Measurements from ENCODE around the gene MAP3K10. TPM values are rescaled to one million over a fixed set of nuclear protein-coding genes. Genes with fewer than 3 reads are reported as not detected.

Gene MAP3K10
- total and polyA plus RNA-seq, 9 of the 15 experiments (the other 6 are each of a cell fraction or from before 2014, with no cell fraction given): 0.01 to 8.0 (median 2.7) TPM; not detected in 1

- no peak for TF ChIP-seq BRCA1 (IDR thresholded peaks at IDR 0.05)
- TF ChIP-seq BRCA1 (CRISPR knock-in tag; IDR thresholded peaks at IDR 0.05): no peak
- ATAC-seq: no peak
- in situ Hi-C loops (cut with MboI): no loop called here
- no peak overlapping the region for H3K4me2 ChIP-seq (ENCODE audit: insufficient read depth, low read length)
- peaks cover 35% of the 10 kb centered on the region for H3K79me2 ChIP-seq (ENCODE audit: control insufficient read depth, insufficient read depth, low read length)
- no peak for DNase-seq (ENCODE audit: extremely low read depth in 1 of 4, low spot score in 3 of 4)
- no peaks in the 10 kb centered on the region; the same call in 1 of the 2 replicates for H4K20me1 ChIP-seq (replicated peaks; ENCODE audit: control insufficient read depth, insufficient read depth, low read length)
- H3K27ac ChIP-seq (ENCODE audit: extremely low read depth, low read depth, low read length): no peak overlapping the region
- no peak overlapping the region for H2AFZ ChIP-seq (ENCODE audit: low read depth, low read length)
- no peak for FAIRE-seq
- no peaks in the 10 kb centered on the region for H3K9me3 ChIP-seq (replicated peaks; ENCODE audit: control insufficient read depth, insufficient read depth, low read depth, low read length)
- intact Hi-C loops (cut with micrococcal nuclease): no loop called here
- peaks cover 77% of the 10 kb centered on the region; the same call in 2 of the 3 replicates for H3K36me3 ChIP-seq (ENCODE audit: control insufficient read depth, insufficient read depth, low read length)
- H3K9me1 ChIP-seq (ENCODE audit: control insufficient read depth, insufficient read depth, low read length): no peaks in the 10 kb centered on the region
- no peaks in the 10 kb centered on the region for H3K27me3 ChIP-seq (ENCODE audit: control insufficient read depth in 2 of 2, insufficient read depth in 2 of 2, low read length in 2 of 2)
- BruUV-seq (replicated peaks): no TSS peak
- H3K4me3 ChIP-seq: no peak overlapping the region
- no peak overlapping the region for H3K9ac ChIP-seq (ENCODE audit: insufficient read depth in 1 of 2, low read depth in 2 of 2, low read length in 2 of 2)
- ChIA-PET CTCF (ENCODE audit: low intra/inter-chr PET ratio) (no interaction called here), POLR2A (interaction anchor here (1.5 kb wide), 2 partner anchors 10 to 13 kb away, joined by 3 to 5 read pairs; no protein-coding TSS in a partner anchor)
- peaks cover 0 to 12% of the 10 kb centered on the region in 2 experiments; a peak in 2 of 5 replicates for H3K4me1 ChIP-seq (replicated peaks in 1 of 2; ENCODE audit: control insufficient read depth in 2 of 2, insufficient read depth in 2 of 2, low read length in 2 of 2)
- 83% methylated on average over 8 of the region's 8 CpGs for WGBS (ENCODE audit: insufficient coverage, low coverage, missing lambda C conversion rate)
These were observed 62.4 kb downstream of the MAP3K10 start for GRCh38 chr19:40253611-40254092.

- H2AFZ ChIP-seq (ENCODE audit: low read depth, low read length): no peak overlapping the region
- H3K27me3 ChIP-seq (ENCODE audit: control insufficient read depth in 2 of 2, insufficient read depth in 2 of 2, low read length in 2 of 2): no peaks in the 10 kb centered on the region
- H3K4me1 ChIP-seq (replicated peaks in 1 of 2; ENCODE audit: control insufficient read depth in 2 of 2, insufficient read depth in 2 of 2, low read length in 2 of 2): peaks cover 0 to 8% of the 10 kb centered on the region in 2 experiments; a peak in 2 of 5 replicates
- in situ Hi-C loops (cut with MboI) (no loop called here), intact Hi-C loops (cut with micrococcal nuclease) (no loop called here)
- ChIA-PET CTCF (ENCODE audit: low intra/inter-chr PET ratio) (no interaction called here), POLR2A (interaction anchor here (1.5 kb wide), 1 partner anchor 18 kb away, joined by 3 read pairs; no protein-coding TSS in a partner anchor)
- H3K4me2 ChIP-seq (ENCODE audit: insufficient read depth, low read length): no peak overlapping the region
- H3K27ac ChIP-seq (ENCODE audit: extremely low read depth, low read depth, low read length): no peak overlapping the region
- peaks cover 70% of the 10 kb centered on the region; the same call in 2 of the 3 replicates for H3K36me3 ChIP-seq (ENCODE audit: control insufficient read depth, insufficient read depth, low read length)
- BruUV-seq (replicated peaks): no TSS peak
- H3K4me3 ChIP-seq: no peak overlapping the region
- no peaks in the 10 kb centered on the region for H3K9me1 ChIP-seq (ENCODE audit: control insufficient read depth, insufficient read depth, low read length)
- no peaks in the 10 kb centered on the region for H3K9me3 ChIP-seq (replicated peaks; ENCODE audit: control insufficient read depth, insufficient read depth, low read depth, low read length)
- FAIRE-seq (no peak), ATAC-seq (no peak), DNase-seq (ENCODE audit: extremely low read depth in 1 of 4, low spot score in 3 of 4) (no peak)
- 93% methylated on average over 14 of the region's 16 CpGs for WGBS (ENCODE audit: insufficient coverage, low coverage, missing lambda C conversion rate)
- 0 out of 4 replicates have a peak overlapping the region, but pooled peaks of 1 of the 2 experiments have one; percentile 21 for H3K9ac ChIP-seq (ENCODE audit: insufficient read depth in 1 of 2, low read depth in 2 of 2, low read length in 2 of 2)
- peaks cover 45% of the 10 kb centered on the region for H3K79me2 ChIP-seq (ENCODE audit: control insufficient read depth, insufficient read depth, low read length)
- no peaks in the 10 kb centered on the region; the same call in 1 of the 2 replicates for H4K20me1 ChIP-seq (replicated peaks; ENCODE audit: control insufficient read depth, insufficient read depth, low read length)
- TF ChIP-seq E2F8 (IDR thresholded peaks at IDR 0.05; ENCODE audit: low read depth, partially characterized antibody) (no peak), ZNF398 (CRISPR knock-in tag; IDR thresholded peaks at IDR 0.05) (no peak), RNF219 (CRISPR knock-in tag; IDR thresholded peaks at IDR 0.05) (no peak), RBM15 (IDR thresholded peaks at IDR 0.05; ENCODE audit: insufficient read depth, low read length) (no peak), MCM3 (IDR thresholded peaks at IDR 0.05) (no peak)
These were observed 63.6 kb downstream of the MAP3K10 start for GRCh38 chr19:40254714-40255418.

Data from K562 (cell line).